Left ventricle myocardium inferior (tissue), 1 donor: ENCODE data around the gene DDIT4. TPM values are rescaled to one million over a fixed set of nuclear protein-coding genes. Genes with fewer than 3 reads are reported as not detected.

Experiments used
- DNase-seq: peaks from one replicate; pipeline ENCODE4 v3.0.0-alpha.2; 2020
- H3K27ac ChIP-seq: fragments of 200-600 bp; replicated peaks from 2 replicates; pipeline ENCODE4 v1.8.0; 2021
- H3K27me3 ChIP-seq: fragments of 200-600 bp; 2 replicates; pipeline ENCODE4 v1.8.0; 2021; ENCODE audit warnings: low read depth
- H3K36me3 ChIP-seq: fragments of 200-600 bp; 2 replicates; pipeline ENCODE4 v1.8.0; 2021
- H3K4me1 ChIP-seq: fragments of 200-600 bp; 2 replicates; pipeline ENCODE4 v1.8.0; 2021
- H3K4me3 ChIP-seq: fragments of 200-600 bp; 2 replicates; pipeline ENCODE4 v1.8.0; 2021; ENCODE audit warnings: mild to moderate bottlenecking, moderate library complexity
- H3K9me3 ChIP-seq: fragments of 200-600 bp; replicated peaks from 2 replicates; pipeline ENCODE4 v1.8.0; 2021
- intact Hi-C: fragments of 100-400 bp; cut with micrococcal nuclease; formaldehyde crosslinking; loops from one replicate; pipeline ENCODE4 v1.11.0; 2022
- total RNA-seq: library from RNA; stranded (reverse); fragmentation: NEBNext Ultra II Directional; extraction: Animal tissue kit (Norgen Biotek cat#: 25700); gene quantifications from one replicate; pipeline ENCODE4 v1.2.1, GENCODE V29; 2021
- TF ChIP-seq, protein P1 (sequence below): fragments of 200-600 bp; IDR thresholded peaks from 2 replicates; pipeline ENCODE4 v1.8.0; 2021; ENCODE audit warnings: antibody characterized with exemption, mild to moderate bottlenecking, borderline replicate concordance
- donor health status: DM: no; HTN: yes; CAD: no; lungs with severe emphysema.

Gene DDIT4
- total RNA-seq, 1 donor from 2014 or later: 66.3 TPM

DNA sequence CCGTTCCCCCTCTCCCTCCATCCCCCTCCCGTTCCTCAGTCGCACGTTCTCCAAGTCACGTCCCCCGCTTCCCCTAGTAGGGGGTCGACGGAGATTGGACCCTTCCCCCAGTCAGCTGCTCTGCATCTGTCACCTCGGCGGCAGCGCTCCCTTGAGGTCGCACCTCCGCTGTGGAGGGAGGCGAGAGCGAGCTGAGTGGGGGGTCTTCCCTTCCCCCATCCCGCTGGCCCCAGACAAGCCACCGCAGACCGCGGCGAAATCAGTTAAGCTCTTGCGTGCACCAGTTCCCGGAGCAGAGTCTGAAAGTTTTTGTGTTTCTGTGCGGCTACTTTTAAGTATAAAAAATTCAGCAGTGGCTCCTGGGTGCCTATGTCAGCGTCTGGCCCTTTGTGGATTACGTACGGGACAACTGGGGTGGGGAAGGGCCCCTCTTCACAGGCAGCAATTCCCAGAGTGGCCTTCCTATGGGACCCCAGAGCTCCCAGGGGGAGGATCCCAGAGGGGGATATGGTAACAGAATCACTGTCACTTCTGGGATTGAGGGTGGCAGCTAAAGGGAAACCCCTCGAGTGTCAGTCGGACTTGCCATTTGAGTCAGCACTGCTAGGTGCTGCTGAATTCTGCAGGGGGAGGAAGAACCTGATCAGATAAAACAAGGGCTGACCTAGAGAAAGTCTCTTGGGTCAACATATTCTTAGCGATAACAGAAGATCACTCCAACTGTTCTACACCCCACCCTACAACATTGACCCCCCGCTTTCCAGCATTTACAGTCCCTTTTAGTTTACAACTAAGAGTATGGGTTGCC, 12.5 kb upstream of the DDIT4 start:
- peaks cover 73% of the 10 kb centered on the region for H3K4me1 ChIP-seq
- DNase-seq: no peak
- intact Hi-C loops: no loop called here

DNA sequence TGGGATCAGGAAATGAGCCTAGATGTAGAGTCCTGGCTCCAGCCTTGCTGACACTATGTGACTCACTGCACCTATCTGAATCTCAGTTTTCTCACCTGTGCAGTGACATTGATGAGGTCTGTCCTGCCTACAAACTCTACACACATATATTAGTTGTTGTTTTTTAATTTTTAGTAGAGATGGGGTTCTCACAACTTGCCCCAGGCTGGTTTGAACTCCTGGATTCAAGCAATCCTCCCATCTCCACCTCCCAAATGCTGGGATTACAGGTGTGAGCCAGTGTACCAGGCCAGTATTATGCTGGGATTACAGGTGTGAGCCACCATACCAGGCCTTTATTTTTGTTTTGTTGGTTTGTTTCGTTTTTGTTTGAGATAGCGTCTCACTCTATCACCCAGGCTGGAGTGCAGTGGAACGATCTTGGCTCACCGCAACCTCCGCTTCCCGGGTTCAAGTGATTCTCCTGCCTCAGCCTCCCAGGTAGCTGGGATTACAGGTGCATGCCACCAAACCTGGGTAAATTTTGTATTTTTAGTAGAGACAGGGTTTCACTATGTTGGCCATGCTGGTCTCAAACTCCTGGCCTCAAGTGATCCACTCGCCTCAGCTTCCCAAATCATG, 11.8 kb upstream of the DDIT4 start:
- intact Hi-C loops: no loop called here
- Histone ChIP-seq H3K27ac (peak overlapping the region; percentile 97), H3K27me3 (no peaks in the 10 kb centered on the region), H3K4me3 (peak overlapping the region; percentile 64), H3K36me3 (no peaks in the 10 kb centered on the region), H3K4me1 (peaks cover 66% of the 10 kb centered on the region), H3K9me3 (no peaks in the 10 kb centered on the region)
- DNase-seq: no peak
- TF ChIP-seq, protein P1, sequence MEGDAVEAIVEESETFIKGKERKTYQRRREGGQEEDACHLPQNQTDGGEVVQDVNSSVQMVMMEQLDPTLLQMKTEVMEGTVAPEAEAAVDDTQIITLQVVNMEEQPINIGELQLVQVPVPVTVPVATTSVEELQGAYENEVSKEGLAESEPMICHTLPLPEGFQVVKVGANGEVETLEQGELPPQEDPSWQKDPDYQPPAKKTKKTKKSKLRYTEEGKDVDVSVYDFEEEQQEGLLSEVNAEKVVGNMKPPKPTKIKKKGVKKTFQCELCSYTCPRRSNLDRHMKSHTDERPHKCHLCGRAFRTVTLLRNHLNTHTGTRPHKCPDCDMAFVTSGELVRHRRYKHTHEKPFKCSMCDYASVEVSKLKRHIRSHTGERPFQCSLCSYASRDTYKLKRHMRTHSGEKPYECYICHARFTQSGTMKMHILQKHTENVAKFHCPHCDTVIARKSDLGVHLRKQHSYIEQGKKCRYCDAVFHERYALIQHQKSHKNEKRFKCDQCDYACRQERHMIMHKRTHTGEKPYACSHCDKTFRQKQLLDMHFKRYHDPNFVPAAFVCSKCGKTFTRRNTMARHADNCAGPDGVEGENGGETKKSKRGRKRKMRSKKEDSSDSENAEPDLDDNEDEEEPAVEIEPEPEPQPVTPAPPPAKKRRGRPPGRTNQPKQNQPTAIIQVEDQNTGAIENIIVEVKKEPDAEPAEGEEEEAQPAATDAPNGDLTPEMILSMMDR: no peak

More for the DNA sequence above, 12.5 kb upstream of the DDIT4 start:
- Histone ChIP-seq H3K27ac (peak overlapping the region; percentile 97), H3K27me3 (no peaks in the 10 kb centered on the region), H3K36me3 (no peaks in the 10 kb centered on the region), H3K4me3 (peak overlapping the region; percentile 64), H3K9me3 (no peaks in the 10 kb centered on the region)
- TF ChIP-seq, protein P1: no peak

GRCh38 chr10:72263613-72264241, 10.0 kb upstream of the DDIT4 start:
- Histone ChIP-seq H3K4me3 (no peak overlapping the region), H3K27me3 (no peaks in the 10 kb centered on the region), H3K36me3 (no peaks in the 10 kb centered on the region), H3K27ac (peak overlapping the region; percentile 33), H3K4me1 (peaks cover 47% of the 10 kb centered on the region), H3K9me3 (no peaks in the 10 kb centered on the region)
- intact Hi-C loops: no loop called here
- TF ChIP-seq, protein P1: no peak
- DNase-seq: no peak

- Histone ChIP-seq H3K4me3 (no peak overlapping the region), H3K9me3 (no peaks in the 10 kb centered on the region), H3K4me1 (peaks cover 39% of the 10 kb centered on the region), H3K27me3 (no peaks in the 10 kb centered on the region), H3K36me3 (no peaks in the 10 kb centered on the region), H3K27ac (no peak overlapping the region)
- DNase-seq: no peak
- TF ChIP-seq, protein P1: no peak
- intact Hi-C loops: no loop called here
Observed at GRCh38 chr10:72264536-72264935, 9.2 kb upstream of the DDIT4 start.

DNA sequence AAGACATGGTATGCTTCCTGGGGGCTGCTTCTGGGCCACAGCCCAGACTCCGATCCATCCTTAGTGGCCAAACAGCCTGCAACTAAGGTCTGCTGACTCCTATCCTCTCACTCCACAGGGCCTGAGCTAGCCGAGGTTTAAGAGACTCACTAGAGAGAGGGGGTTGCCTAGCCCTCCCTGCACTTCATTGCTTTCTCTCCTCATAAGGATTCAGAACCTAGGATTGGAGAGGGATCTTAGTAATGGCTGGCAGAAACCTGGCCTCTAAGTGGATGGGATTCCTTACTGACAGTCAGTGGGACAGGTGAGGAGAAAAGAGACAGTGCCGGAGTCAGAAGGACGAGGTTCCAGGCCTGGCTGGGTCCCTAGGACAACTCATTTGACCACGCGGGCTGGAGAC, 8.2 kb upstream of the DDIT4 start:
- TF ChIP-seq, protein P1: no peak

More for the DNA sequence above, 8.2 kb upstream of the DDIT4 start:
- intact Hi-C loops: no loop called here
- Histone ChIP-seq H3K9me3 (no peaks in the 10 kb centered on the region), H3K27ac (no peak overlapping the region), H3K4me1 (peaks cover 31% of the 10 kb centered on the region), H3K36me3 (no peaks in the 10 kb centered on the region), H3K27me3 (no peaks in the 10 kb centered on the region), H3K4me3 (no peak overlapping the region)
- DNase-seq: no peak
